H1 (cell line): ENCODE results near the gene PTPRD. TPM values are rescaled to one million over a fixed set of nuclear protein-coding genes. Genes with fewer than 3 reads are reported as not detected.

Experiments
- CBX5 ChIP-seq: fragments of 300-800, 300-1000 bp; sonication (generic); IDR thresholded peaks from 2 replicates; pipeline ENCODE4 v1.7.1; 2016; ENCODE audit warnings: antibody characterized with exemption, low read length, low read depth
- RFX5 ChIP-seq: IDR thresholded peaks from 2 replicates; pipeline ENCODE4 v1.6.1; 2011; ENCODE audit warnings: low read depth, low read length, improper control_type of control experiment, borderline replicate concordance
- TAF1 ChIP-seq: IDR thresholded peaks from 2 replicates; pipeline ENCODE4 v1.6.1; 2011; ENCODE audit warnings: mild to moderate bottlenecking, low read depth, low read length
- polyA plus RNA-seq, 7 experiments: library from polyadenylated mRNA; depleted of rRNA in 3 of 7; stranded (reverse) in 5 of 7; unstranded in 2 of 7; fragments of >200 nt in 5 of 7; fragments of 200-250 nt in 2 of 7; gene quantifications; 1 replicate in 5 of 7; 2 replicates in 1 of 7; 4 replicates in 1 of 7; pipeline versions ENCODE4 v1.2.1 to v1.2.3, GENCODE V29; 2011 to 2013; ENCODE audit warnings: missing spikeins in 2 of 7, mixed read lengths in 2 of 7
- total RNA-seq: library from RNA; stranded (reverse); fragmentation: NEBNext Ultra II Directional; extraction: Animal tissue kit (Norgen Biotek cat#: 25700); gene quantifications from 2 replicates; pipeline ENCODE4 v1.2.1, GENCODE V29; 2021
- TF ChIP-seq, protein P1 (sequence below): fragments of 300-600 bp; sonication (generic); IDR thresholded peaks from 2 replicates; pipeline ENCODE4 v1.7.1; 2012; ENCODE audit warnings: low read length, moderate library complexity, mild to moderate bottlenecking, inconsistent platforms; ENCODE audit not compliant: insufficient replicate concordance

PTPRD gene
- total and polyA plus RNA-seq, 2 of the 8 experiments (the other 6 are each of a cell fraction or from before 2014, with no cell fraction given) = 17.2 to 77.0 TPM

DNA sequence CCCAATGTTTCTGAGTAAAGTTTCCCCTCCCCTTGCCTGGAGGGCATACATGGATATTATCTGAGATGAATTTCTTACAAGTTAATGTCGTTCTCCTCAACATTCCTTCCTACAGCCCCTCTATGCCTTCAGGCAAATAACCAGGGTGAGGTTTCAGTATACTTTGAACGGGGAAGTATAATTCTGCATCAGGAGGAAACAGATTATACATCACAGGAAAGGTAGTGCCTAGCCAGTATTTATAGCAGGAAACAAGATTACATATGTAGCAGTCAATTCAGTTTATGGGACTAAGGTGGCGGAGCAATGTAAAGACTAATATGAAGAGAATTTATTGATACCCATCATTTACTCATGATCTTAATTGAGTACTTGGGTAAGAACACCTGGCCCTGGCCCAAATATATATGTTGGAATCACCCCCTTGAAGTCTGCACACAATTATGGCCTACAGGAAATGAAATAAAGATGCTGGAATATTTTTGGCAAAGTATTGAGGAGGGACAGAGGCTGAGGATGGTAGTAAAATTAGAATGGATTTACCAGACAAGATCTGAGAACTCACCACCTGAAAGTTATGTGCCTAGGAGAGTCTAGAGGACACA lies 661.1 kb downstream of the PTPRD start (continued):
- no peak for TF ChIP-seq CBX5
- TF ChIP-seq, protein P1, sequence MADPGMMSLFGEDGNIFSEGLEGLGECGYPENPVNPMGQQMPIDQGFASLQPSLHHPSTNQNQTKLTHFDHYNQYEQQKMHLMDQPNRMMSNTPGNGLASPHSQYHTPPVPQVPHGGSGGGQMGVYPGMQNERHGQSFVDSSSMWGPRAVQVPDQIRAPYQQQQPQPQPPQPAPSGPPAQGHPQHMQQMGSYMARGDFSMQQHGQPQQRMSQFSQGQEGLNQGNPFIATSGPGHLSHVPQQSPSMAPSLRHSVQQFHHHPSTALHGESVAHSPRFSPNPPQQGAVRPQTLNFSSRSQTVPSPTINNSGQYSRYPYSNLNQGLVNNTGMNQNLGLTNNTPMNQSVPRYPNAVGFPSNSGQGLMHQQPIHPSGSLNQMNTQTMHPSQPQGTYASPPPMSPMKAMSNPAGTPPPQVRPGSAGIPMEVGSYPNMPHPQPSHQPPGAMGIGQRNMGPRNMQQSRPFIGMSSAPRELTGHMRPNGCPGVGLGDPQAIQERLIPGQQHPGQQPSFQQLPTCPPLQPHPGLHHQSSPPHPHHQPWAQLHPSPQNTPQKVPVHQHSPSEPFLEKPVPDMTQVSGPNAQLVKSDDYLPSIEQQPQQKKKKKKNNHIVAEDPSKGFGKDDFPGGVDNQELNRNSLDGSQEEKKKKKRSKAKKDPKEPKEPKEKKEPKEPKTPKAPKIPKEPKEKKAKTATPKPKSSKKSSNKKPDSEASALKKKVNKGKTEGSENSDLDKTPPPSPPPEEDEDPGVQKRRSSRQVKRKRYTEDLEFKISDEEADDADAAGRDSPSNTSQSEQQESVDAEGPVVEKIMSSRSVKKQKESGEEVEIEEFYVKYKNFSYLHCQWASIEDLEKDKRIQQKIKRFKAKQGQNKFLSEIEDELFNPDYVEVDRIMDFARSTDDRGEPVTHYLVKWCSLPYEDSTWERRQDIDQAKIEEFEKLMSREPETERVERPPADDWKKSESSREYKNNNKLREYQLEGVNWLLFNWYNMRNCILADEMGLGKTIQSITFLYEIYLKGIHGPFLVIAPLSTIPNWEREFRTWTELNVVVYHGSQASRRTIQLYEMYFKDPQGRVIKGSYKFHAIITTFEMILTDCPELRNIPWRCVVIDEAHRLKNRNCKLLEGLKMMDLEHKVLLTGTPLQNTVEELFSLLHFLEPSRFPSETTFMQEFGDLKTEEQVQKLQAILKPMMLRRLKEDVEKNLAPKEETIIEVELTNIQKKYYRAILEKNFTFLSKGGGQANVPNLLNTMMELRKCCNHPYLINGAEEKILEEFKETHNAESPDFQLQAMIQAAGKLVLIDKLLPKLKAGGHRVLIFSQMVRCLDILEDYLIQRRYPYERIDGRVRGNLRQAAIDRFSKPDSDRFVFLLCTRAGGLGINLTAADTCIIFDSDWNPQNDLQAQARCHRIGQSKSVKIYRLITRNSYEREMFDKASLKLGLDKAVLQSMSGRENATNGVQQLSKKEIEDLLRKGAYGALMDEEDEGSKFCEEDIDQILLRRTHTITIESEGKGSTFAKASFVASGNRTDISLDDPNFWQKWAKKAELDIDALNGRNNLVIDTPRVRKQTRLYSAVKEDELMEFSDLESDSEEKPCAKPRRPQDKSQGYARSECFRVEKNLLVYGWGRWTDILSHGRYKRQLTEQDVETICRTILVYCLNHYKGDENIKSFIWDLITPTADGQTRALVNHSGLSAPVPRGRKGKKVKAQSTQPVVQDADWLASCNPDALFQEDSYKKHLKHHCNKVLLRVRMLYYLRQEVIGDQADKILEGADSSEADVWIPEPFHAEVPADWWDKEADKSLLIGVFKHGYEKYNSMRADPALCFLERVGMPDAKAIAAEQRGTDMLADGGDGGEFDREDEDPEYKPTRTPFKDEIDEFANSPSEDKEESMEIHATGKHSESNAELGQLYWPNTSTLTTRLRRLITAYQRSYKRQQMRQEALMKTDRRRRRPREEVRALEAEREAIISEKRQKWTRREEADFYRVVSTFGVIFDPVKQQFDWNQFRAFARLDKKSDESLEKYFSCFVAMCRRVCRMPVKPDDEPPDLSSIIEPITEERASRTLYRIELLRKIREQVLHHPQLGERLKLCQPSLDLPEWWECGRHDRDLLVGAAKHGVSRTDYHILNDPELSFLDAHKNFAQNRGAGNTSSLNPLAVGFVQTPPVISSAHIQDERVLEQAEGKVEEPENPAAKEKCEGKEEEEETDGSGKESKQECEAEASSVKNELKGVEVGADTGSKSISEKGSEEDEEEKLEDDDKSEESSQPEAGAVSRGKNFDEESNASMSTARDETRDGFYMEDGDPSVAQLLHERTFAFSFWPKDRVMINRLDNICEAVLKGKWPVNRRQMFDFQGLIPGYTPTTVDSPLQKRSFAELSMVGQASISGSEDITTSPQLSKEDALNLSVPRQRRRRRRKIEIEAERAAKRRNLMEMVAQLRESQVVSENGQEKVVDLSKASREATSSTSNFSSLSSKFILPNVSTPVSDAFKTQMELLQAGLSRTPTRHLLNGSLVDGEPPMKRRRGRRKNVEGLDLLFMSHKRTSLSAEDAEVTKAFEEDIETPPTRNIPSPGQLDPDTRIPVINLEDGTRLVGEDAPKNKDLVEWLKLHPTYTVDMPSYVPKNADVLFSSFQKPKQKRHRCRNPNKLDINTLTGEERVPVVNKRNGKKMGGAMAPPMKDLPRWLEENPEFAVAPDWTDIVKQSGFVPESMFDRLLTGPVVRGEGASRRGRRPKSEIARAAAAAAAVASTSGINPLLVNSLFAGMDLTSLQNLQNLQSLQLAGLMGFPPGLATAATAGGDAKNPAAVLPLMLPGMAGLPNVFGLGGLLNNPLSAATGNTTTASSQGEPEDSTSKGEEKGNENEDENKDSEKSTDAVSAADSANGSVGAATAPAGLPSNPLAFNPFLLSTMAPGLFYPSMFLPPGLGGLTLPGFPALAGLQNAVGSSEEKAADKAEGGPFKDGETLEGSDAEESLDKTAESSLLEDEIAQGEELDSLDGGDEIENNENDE = no peak
- TF ChIP-seq RFX5 = no peak
- TF ChIP-seq TAF1 = no peak
